Tibial artery (tissue), 4 donors: ENCODE measurements around the gene PLPP6.

Experiments used
- DNase-seq, 2 donors: peaks; one replicate each; pipeline ENCODE4 v3.0.0-alpha.2; 2019
- H3K27ac ChIP-seq, 2 donors: fragments of 200-600 bp; sonication (generic) in 1 of 2; 1 replicate in 1 of 2; 2 replicates in 1 of 2; pipeline ENCODE4 v1.5.1; 2018 to 2019; ENCODE audit warnings: mild to moderate bottlenecking in 1 of 2
- H3K27me3 ChIP-seq, 2 donors: fragments of 200-600 bp; sonication (generic) in 1 of 2; one replicate each; pipeline versions ENCODE4 v1.5.1 to v1.6.0; 2016 to 2019
- H3K36me3 ChIP-seq, 3 donors: fragments of 200-600 bp; sonication (generic) in 2 of 3; one replicate each; pipeline ENCODE4 v1.5.1; 2016 to 2019; ENCODE audit warnings: mild to moderate bottlenecking in 2 of 3
- H3K4me1 ChIP-seq, 4 donors: fragments of 200-600 bp; sonication (generic) in 2 of 4; 1 replicate in 3 of 4; 2 replicates in 1 of 4; pipeline ENCODE4 v1.5.1; 2016 to 2019
- H3K4me3 ChIP-seq, 2 donors: fragments of 200-600 bp; sonication (generic) in 1 of 2; 1 replicate in 1 of 2; 2 replicates in 1 of 2; pipeline ENCODE4 v1.5.1; 2018 to 2019; ENCODE audit warnings: mild to moderate bottlenecking in 2 of 2
- H3K9me3 ChIP-seq, 3 donors: fragments of 200-600 bp; sonication (generic) in 1 of 3; one replicate each; pipeline ENCODE4 v1.5.1; 2016 to 2019
- CTCF ChIP-seq, 2 experiments: fragments of 200-600 bp in 1 of 2; fragments of 450-650 bp in 1 of 2; IDR thresholded peaks; one replicate each; pipeline ENCODE4 v1.5.1; 2017 to 2019; ENCODE audit warnings: antibody characterized with exemption in 2 of 2, mild to moderate bottlenecking in 1 of 2, moderate library complexity in 1 of 2
- intact Hi-C: fragments of 100-400 bp; cut with DNase I; formaldehyde crosslinking; loops from one replicate; pipeline ENCODE4 v1.15.0; 2023; ENCODE audit warnings: low total_unique reads

Gene PLPP6

GRCh38 chr9:4668604-4669003 lies 6.5 kb downstream of the PLPP6 start:
- intact Hi-C loops = loop anchor here (10.0 kb wide), 2 partner anchors 374 to 776 kb away; no protein-coding TSS in a partner anchor
- no peak for TF ChIP-seq CTCF (IDR thresholded peaks at IDR 0.05)

DNA sequence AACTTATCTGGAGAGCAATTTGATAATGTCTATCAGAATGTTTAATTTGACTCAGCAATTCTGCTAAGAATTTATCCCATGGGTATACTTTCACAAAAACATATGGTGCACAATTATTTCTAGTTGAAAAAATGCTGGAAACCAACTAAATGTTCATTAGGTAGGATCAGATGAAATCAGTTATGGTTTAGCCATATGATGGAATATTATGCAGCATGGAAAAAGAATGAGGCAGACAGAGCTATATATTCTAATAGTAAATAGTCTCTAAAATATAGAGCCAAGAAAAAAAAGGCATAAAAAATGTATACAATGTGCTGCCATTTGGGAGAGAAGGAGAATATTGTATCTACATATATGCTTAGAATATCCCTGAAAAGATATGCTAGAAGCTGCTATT lies 7.8 kb downstream of the PLPP6 start:
- no peak overlapping the region for H3K27ac ChIP-seq
- no peak overlapping the region for H3K4me3 ChIP-seq
- intact Hi-C loops = loop anchor here (10.0 kb wide), 2 partner anchors 375 to 775 kb away; no protein-coding TSS in a partner anchor
- no peaks in the 10 kb centered on the region for H3K36me3 ChIP-seq
- TF ChIP-seq CTCF (IDR thresholded peaks at IDR 0.05) = no peak
- no peak for DNase-seq
- no peaks in the 10 kb centered on the region for H3K27me3 ChIP-seq
- peaks cover 0 to 14% (median 7%) of the 10 kb centered on the region in 4 donors for H3K4me1 ChIP-seq
- no peaks in the 10 kb centered on the region for H3K9me3 ChIP-seq

More at GRCh38 chr9:4668604-4669003, 6.5 kb downstream of the PLPP6 start:
- Histone ChIP-seq H3K9me3 (no peaks in the 10 kb centered on the region), H3K27me3 (no peaks in the 10 kb centered on the region), H3K36me3 (no peaks in the 10 kb centered on the region), H3K27ac (no peak overlapping the region), H3K4me3 (no peak overlapping the region), H3K4me1 (peaks cover 0 to 25% (median 17%) of the 10 kb centered on the region in 4 donors)
- no peak for DNase-seq

DNA sequence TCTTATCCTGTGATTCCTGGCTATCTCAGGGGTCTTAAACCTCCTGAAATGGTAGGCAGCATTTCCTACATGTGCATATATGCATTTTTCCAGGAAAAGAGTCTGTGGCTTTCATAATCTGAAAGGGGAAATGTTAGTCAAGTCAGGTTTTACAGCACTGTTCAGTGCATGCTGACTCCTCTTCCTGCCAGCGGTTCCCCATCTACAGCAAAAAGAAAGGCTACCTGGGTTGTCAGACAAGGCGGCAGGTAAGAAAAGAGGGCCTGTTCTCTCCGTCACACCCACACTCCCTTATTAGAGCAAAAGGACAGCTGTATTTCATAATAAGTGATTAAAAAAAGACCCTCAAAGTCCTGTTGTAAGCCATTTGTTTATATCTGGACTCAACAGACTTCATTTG lies 8.5 kb downstream of the PLPP6 start:
- Histone ChIP-seq H3K9me3 (no peaks in the 10 kb centered on the region), H3K36me3 (no peaks in the 10 kb centered on the region), H3K27ac (no peak overlapping the region), H3K4me1 (peaks cover 0 to 7% (median 2%) of the 10 kb centered on the region in 4 donors), H3K4me3 (no peak overlapping the region), H3K27me3 (no peaks in the 10 kb centered on the region)
- intact Hi-C loops = no loop called here
- no peak for DNase-seq
- no peak for TF ChIP-seq CTCF (IDR thresholded peaks at IDR 0.05)

DNA sequence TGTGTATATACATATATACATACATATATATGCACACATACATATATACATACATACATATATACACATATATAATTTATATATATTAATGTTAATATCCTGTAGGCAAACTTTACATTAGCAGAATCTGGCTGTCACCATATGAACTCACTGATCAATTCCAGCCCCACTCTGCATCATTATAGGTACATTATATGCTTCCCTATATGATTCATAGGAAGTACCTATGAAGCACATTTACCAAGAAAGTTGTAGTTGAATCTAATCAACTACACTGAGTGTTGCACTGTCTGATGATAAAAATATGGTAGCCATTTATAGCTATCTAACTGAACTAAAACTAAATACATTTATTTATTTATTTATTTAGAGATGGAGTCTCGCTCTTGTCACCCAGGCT lies 9.6 kb downstream of the PLPP6 start:
- Histone ChIP-seq H3K9me3 (no peaks in the 10 kb centered on the region), H3K27ac (no peak overlapping the region), H3K36me3 (no peaks in the 10 kb centered on the region), H3K4me3 (no peak overlapping the region), H3K27me3 (no peaks in the 10 kb centered on the region), H3K4me1 (no peaks in the 10 kb centered on the region)
- TF ChIP-seq CTCF (IDR thresholded peaks at IDR 0.05) = no peak
- intact Hi-C loops = no loop called here
- DNase-seq = no peak

GRCh38 chr9:4674783-4675182 lies 12.7 kb downstream of the PLPP6 start:
- intact Hi-C loops = no loop called here

More at GRCh38 chr9:4674783-4675182, 12.7 kb downstream of the PLPP6 start:
- Histone ChIP-seq H3K9me3 (no peaks in the 10 kb centered on the region), H3K36me3 (no peaks in the 10 kb centered on the region), H3K27me3 (no peaks in the 10 kb centered on the region), H3K4me3 (no peak overlapping the region), H3K27ac (no peak overlapping the region), H3K4me1 (peaks cover 0 to 8% (median 3%) of the 10 kb centered on the region in 4 donors)
- DNase-seq = no peak
- TF ChIP-seq CTCF (IDR thresholded peaks at IDR 0.05) = no peak
